ENCODE results near the gene CEP164. TPM values are rescaled to one million over a fixed set of nuclear protein-coding genes. Genes with fewer than 3 reads are reported as not detected.

Gene CEP164
- total RNA-seq, 2 experiments from 2014 or later: 41.4 to 45.6 TPM

DNA sequence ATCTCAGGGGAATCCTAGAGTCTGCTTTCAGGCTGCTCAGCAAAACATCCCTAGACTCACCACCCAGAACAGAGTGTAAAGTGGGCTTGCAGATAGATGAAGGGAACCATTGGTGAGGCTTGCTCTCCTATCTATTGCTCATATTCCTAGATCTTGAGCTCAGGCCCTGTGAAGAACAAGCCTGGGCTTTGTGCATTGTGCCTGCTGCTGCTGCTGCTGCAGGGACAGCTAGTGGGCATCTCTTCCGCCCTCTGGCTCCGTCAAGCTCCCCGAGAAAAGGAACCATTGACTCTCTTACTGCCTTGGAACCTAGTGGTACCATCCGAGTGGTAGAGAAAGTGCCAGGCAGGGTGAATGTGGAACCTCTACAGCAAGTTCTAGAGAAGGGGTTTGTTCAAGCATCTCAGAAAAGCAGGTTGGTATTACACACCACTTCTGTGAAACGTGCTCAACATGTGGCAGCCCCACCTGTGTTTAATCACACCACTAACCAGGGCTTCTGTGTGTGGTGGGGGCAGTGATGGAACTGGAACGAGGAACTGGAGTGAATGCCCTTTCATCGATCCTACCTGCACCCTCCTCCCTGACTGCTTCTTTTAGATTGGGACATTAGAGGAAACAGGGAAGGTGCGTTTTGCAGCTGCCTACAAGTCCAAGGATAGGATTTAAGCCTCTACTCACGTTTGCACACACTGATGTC, 32.1 kb upstream of the CEP164 start:
- no peak overlapping the region for H3K4me3 Mint-ChIP-seq
- no peak overlapping the region for H3K27ac Mint-ChIP-seq
- no peaks in the 10 kb centered on the region for H3K27me3 Mint-ChIP-seq
- no peaks in the 10 kb centered on the region for H3K36me3 Mint-ChIP-seq (ENCODE audit: low read depth)
- H3K4me1 Mint-ChIP-seq: peaks cover under 1% of the 10 kb centered on the region
- H3K9me3 Mint-ChIP-seq: no peaks in the 10 kb centered on the region
- POLR2A ChIA-PET: no interaction called here
- DNase-seq: no peak
- CTCF ChIA-PET: no interaction called here

DNA sequence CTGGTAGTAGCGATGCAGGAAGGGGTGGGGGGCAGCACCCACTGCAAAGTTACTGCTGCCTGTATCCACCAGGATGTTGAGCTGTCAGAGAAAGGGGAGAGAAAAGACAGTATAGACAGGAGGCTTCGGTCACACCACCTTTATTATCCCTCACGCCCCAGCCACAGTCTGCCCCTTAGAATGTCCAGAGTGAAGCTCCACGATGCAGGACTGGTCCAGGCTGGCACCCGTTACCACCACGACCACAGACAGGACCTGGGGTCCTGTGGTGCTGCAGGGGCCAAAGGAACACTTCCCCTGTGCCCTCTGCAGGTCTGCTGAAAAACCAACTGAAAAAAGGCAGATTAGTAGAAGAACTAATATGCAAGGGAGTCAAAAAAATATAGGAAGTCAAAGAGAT, 30.8 kb upstream of the CEP164 start:
- ChIA-PET CTCF (no interaction called here), POLR2A (interaction anchor here (0.9 kb wide), 1 partner anchor 31 kb away, joined by 4 read pairs; the partner anchor contains the start of gene CEP164)
- no peak for DNase-seq
- no peak overlapping the region for H3K27ac Mint-ChIP-seq
- no peaks in the 10 kb centered on the region for H3K27me3 Mint-ChIP-seq
- no peak overlapping the region for H3K4me3 Mint-ChIP-seq
- peaks cover 5% of the 10 kb centered on the region for H3K4me1 Mint-ChIP-seq
- H3K9me3 Mint-ChIP-seq: no peaks in the 10 kb centered on the region
- no peaks in the 10 kb centered on the region for H3K36me3 Mint-ChIP-seq (ENCODE audit: low read depth)

DNA sequence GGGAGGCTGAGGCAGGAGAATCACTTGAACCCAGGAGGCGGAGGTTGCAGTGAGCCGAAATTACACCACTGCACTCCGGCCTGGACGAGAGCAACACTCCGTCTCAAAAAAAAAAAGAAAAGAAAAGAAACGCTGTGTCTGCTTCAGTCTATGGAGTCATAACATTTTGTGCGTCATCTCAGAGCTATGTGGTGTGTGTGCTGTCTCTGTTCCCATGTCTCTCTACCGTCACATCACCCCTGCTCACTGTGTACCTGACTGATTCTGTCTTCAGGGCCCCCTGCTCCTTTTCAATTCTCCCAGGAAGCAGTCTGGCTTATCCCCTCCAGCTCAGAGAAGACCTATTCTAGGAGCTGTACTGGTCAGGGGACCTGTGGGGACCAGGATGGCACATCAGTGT, 29.5 kb upstream of the CEP164 start:
- Mint-ChIP-seq H3K27ac (no peak overlapping the region), H3K36me3 (ENCODE audit: low read depth) (no peaks in the 10 kb centered on the region), H3K4me3 (no peak overlapping the region), H3K27me3 (no peaks in the 10 kb centered on the region), H3K9me3 (no peaks in the 10 kb centered on the region), H3K4me1 (peaks cover 5% of the 10 kb centered on the region)
- CTCF ChIA-PET: no interaction called here
- POLR2A ChIA-PET: no interaction called here
- DNase-seq: no peak

DNA sequence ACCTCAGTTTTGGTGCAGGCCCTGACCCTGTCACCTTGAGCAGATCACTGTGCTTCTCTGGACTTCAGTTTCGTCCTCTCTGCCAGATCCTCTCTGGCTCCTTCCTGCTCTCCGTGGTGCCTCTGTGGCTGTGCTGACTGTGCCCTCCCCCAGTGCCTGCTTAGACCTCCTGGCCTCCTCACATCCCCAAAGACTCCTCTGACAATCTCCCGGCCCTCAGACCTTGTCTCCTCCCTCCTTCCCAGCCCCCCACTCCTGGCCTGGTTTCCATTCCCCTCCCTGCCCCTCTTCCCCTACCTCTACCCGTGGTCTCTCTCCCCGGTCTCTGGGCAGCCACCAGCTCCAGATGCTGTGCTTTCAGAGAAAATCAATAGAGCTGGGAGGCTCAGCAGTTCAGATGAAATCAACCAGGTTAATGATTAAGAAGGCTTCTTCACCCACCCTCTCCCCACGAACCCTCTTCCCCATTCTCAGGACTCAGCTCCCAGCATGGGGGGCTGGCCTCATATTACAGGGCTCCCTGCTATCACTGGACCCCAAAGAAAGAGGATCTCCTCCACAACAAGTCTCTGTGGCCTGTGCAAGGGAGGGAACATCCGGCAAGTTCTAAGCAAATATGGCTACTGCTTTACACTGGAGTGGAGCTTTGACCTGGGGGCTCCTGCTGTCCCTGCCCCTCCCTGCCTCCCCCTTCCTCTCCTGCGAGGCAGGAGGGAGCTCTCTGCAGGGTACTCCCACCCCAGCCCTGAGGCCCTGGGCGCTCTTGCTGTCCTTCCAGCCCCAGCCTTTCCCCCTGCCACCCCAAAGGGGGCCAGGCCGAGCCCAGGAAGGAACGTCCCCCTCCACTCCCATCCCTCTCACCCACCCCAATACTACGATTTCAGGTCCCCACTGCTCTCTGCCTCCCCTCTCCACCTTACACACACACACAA, 28.0 kb upstream of the CEP164 start:
- H3K27me3 Mint-ChIP-seq: no peaks in the 10 kb centered on the region
- H3K4me3 Mint-ChIP-seq: no peak overlapping the region
- H3K4me1 Mint-ChIP-seq: peaks cover 5% of the 10 kb centered on the region
- ChIA-PET POLR2A (no interaction called here), CTCF (no interaction called here)
- H3K27ac Mint-ChIP-seq: no peak overlapping the region
- no peak for DNase-seq
- no peaks in the 10 kb centered on the region for H3K9me3 Mint-ChIP-seq
- H3K36me3 Mint-ChIP-seq (ENCODE audit: low read depth): no peaks in the 10 kb centered on the region

DNA sequence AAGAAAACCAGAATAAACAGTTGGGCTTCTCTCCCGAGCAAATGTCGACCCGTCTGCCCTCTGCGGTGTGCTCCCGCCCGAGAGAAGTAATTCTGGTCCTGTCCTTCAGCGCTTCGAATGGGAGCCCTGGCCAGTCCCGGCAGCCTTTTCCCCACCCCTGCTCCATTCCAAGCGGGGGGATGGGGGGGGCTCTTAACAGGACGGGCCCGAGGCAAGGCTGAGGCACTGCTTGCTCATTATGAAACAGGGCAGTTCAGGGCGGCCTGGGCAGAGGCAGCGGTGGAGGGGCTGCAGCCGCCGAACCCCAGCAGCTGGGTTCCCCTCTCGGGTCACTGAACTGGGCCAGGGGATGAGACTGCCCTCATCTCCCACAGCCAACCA, 27.4 kb upstream of the CEP164 start:
- no peaks in the 10 kb centered on the region for H3K9me3 Mint-ChIP-seq
- H3K4me3 Mint-ChIP-seq: no peak overlapping the region
- ChIA-PET POLR2A (no interaction called here), CTCF (no interaction called here)
- no peak overlapping the region for H3K27ac Mint-ChIP-seq
- peaks cover 5% of the 10 kb centered on the region for H3K4me1 Mint-ChIP-seq
- H3K36me3 Mint-ChIP-seq (ENCODE audit: low read depth): no peaks in the 10 kb centered on the region
- no peaks in the 10 kb centered on the region for H3K27me3 Mint-ChIP-seq
- no peak for DNase-seq

DNA sequence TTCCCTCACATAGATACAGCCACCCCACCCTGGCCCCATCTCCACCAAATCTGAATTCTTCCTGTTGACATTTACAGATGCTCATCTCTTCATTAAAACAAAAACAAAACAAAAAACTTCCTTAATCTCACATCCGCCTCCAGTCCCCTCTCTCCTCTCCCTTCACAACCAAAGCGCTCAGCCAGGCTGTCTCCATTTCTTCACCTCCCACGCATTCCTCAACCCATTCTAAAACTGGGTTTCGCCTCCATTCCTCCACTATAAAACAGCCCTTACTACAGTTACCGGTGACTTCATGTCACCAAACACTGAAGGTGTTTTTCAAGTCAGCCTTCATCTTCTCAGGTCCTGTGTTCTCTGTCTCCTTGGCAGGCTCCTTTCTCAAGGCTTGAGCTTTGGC, 26.9 kb upstream of the CEP164 start:
- Mint-ChIP-seq H3K9me3 (no peaks in the 10 kb centered on the region), H3K27me3 (no peaks in the 10 kb centered on the region), H3K36me3 (ENCODE audit: low read depth) (no peaks in the 10 kb centered on the region), H3K27ac (no peak overlapping the region), H3K4me1 (peaks cover 5% of the 10 kb centered on the region), H3K4me3 (no peak overlapping the region)
- ChIA-PET CTCF (no interaction called here), POLR2A (no interaction called here)
- no peak for DNase-seq

DNA sequence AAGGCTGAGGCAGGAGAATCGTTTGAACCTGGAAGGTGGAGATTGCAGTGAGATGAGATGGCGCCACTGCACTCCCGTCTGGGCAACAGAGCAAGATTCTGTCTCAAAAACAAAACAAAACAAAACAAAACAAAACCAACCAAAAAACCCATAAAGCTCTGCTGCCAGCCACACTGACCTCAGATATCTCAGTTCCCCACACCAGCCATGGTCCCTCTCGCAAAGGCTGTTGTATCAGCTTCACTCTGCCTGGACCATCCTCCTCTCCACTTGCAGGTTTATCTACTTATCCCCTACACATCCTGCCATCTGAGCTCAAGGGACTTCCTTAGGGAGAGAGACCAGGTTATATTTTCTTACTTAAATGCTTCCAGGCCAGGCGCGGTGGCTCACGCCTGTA, 25.4 kb upstream of the CEP164 start:
- POLR2A ChIA-PET: interaction anchor here (0.9 kb wide), 1 partner anchor 23 kb away, joined by 3 read pairs; no protein-coding TSS in a partner anchor
- Mint-ChIP-seq H3K27me3 (no peaks in the 10 kb centered on the region), H3K4me3 (no peak overlapping the region), H3K4me1 (peaks cover 5% of the 10 kb centered on the region), H3K27ac (no peak overlapping the region), H3K36me3 (ENCODE audit: low read depth) (no peaks in the 10 kb centered on the region), H3K9me3 (no peaks in the 10 kb centered on the region)
- CTCF ChIA-PET: interaction anchor here (1.3 kb wide), 1 partner anchor 8 kb away, joined by 5 read pairs; no protein-coding TSS in a partner anchor
- DNase-seq: no peak

DNA sequence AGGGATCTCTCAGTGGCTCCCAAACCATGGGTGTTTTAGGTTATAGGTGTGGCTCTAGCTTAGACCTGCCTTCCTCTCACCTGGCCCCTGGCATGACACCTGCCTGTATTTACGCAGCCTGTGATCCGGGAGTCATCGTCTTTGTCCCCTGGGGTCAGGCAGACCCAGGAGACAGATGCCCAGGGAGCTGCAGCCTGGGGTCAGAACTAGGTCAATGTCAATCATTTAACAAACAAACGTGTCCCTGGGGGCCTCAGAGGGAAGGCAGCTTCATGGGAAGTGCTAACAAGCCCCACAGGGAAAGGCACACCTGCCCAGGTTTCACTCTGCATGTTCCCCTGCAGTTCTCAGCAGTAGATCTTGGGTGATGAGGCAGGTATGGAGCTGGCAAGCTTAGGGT, 24.6 kb upstream of the CEP164 start:
- ChIA-PET CTCF (interaction anchor here (0.6 kb wide), 1 partner anchor 29 kb away, joined by 3 read pairs; no protein-coding TSS in a partner anchor), POLR2A (interaction anchor here (1.8 kb wide), 1 partner anchor 25 kb away, joined by 6 read pairs; the partner anchor contains the start of gene CEP164)
- Mint-ChIP-seq H3K27ac (no peak overlapping the region), H3K27me3 (no peaks in the 10 kb centered on the region), H3K4me3 (no peak overlapping the region), H3K36me3 (ENCODE audit: low read depth) (no peaks in the 10 kb centered on the region), H3K4me1 (peaks cover 5% of the 10 kb centered on the region), H3K9me3 (no peaks in the 10 kb centered on the region)
- DNase-seq: no peak

DNA sequence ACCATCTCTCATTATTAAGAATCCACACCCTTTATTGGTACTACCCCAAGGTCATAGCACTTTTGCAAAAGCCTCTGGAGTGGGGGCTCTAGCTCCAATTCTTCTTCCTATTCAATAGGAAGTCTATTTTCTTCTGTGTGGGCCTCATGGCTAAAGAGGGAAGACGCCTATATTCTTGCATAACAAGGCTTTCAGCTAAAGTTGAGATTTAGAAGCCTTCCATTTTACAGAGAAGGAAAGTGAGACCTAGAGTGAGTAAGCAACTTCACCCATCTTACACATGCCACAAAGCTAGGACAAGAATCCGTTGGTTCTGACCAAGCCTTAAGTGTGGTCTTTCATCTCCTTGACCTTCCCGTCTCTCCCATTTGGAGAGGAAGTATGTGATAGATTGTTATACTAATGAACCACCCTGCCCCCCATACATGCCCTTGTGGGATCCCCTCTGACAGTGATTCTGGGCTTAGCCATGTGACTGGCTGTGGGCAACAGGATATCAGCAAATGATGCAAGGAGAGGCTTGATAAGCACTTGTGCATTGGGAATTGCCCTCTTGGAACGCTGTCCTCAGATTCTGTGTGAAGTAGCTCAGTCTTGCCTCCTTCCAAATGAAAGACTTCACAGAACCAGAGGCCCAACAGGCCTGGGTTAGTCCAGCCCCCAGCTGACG, 23.9 kb upstream of the CEP164 start:
- DNase-seq: no peak
- no peaks in the 10 kb centered on the region for H3K36me3 Mint-ChIP-seq (ENCODE audit: low read depth)
- H3K4me1 Mint-ChIP-seq: peaks cover 7% of the 10 kb centered on the region
- no peak overlapping the region for H3K27ac Mint-ChIP-seq
- ChIA-PET POLR2A (interaction anchor here (1.8 kb wide), 1 partner anchor 24 kb away, joined by 6 read pairs; the partner anchor contains the start of gene CEP164), CTCF (no interaction called here)
- no peak overlapping the region for H3K4me3 Mint-ChIP-seq
- no peaks in the 10 kb centered on the region for H3K27me3 Mint-ChIP-seq
- H3K9me3 Mint-ChIP-seq: no peaks in the 10 kb centered on the region

DNA sequence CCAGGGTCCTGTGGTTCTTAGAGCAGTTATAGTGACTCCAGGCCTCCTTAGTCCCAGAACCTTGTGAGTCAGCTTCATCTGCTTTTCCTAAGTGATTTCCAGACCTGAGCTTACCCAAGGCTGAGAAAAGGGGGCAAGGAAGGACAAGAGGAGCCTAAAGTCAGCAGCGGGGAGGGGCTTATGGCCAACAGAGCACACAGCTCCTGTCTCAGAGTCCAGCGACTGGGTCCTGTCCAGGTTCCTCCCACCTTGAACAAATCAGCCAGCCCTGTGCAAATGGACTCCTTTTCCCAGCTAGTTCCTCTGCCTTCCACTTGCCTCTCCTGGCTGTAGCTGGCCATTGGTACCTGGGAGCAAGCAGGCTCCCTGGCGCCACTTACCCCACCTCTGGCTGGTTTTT, 22.5 kb upstream of the CEP164 start:
- Mint-ChIP-seq H3K4me3 (no peak overlapping the region), H3K36me3 (ENCODE audit: low read depth) (no peaks in the 10 kb centered on the region), H3K27ac (no peak overlapping the region), H3K4me1 (peaks cover 7% of the 10 kb centered on the region), H3K27me3 (peaks cover 8% of the 10 kb centered on the region), H3K9me3 (no peaks in the 10 kb centered on the region)
- no peak for DNase-seq
- POLR2A ChIA-PET: no interaction called here
- CTCF ChIA-PET: no interaction called here

DNA sequence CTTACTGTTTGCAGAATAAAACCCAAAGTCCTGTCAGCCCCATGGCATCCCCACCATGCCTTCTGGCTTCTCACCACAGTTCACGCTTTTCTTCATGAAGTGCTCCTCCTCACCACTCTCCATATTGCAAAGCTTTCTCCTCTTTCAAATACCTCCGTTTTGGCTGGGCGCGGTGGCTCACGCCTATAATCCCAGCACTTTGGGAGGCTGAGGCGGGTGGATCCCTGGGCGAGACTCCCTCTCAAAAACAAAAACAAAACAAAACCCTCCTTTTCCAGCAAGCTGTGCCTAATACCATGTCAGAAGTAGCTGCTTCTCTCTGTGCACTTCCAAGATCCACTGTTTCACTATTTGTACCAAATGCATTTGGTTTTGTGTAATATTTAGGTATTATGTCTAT, 18.3 kb upstream of the CEP164 start:
- Mint-ChIP-seq H3K27me3 (peaks cover 16% of the 10 kb centered on the region), H3K4me1 (peaks cover 2% of the 10 kb centered on the region), H3K4me3 (no peak overlapping the region), H3K27ac (no peak overlapping the region), H3K36me3 (ENCODE audit: low read depth) (no peaks in the 10 kb centered on the region), H3K9me3 (no peaks in the 10 kb centered on the region)
- POLR2A ChIA-PET: no interaction called here
- CTCF ChIA-PET: no interaction called here
- no peak for DNase-seq

DNA sequence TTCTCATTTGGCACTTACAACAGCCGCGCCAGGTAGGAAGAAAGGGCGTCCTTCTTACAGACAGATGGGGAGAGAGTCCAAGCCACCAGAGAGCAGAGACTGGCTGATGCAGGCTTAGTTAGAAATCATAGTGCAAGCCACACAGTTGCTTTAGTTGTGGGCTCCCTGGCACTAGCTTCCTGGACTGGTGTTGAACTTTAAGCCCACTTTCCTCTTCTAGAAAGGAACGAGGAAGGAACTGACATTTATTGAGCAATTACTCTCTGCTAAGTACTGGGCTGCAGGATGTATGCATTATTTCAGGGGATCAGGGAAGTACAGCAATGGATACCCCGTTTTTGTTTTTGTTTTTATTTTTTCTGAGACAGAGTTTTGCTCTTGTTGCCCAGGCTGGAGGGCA, 14.6 kb upstream of the CEP164 start:
- ChIA-PET CTCF (no interaction called here), POLR2A (interaction anchor here (1.2 kb wide), 1 partner anchor 15 kb away, joined by 3 read pairs; the partner anchor contains the start of gene CEP164)
- no peak overlapping the region for H3K27ac Mint-ChIP-seq
- no peaks in the 10 kb centered on the region for H3K9me3 Mint-ChIP-seq
- no peak for DNase-seq
- H3K36me3 Mint-ChIP-seq (ENCODE audit: low read depth): no peaks in the 10 kb centered on the region
- H3K27me3 Mint-ChIP-seq: peaks cover 43% of the 10 kb centered on the region
- no peak overlapping the region for H3K4me3 Mint-ChIP-seq
- H3K4me1 Mint-ChIP-seq: peaks cover 11% of the 10 kb centered on the region

All from activated CD4-positive, alpha-beta memory T cell treated with anti-CD3 and anti-CD28 coated beads, Interleukin-2, amount 10 ng/mL, durations not matched to agents 7 days and 5 days (primary cell).